Epithelial cell of proximal tubule (primary cell): ENCODE measurements around the gene AHNAK2. TPM values are rescaled to one million over a fixed set of nuclear protein-coding genes. Genes with fewer than 3 reads are reported as not detected.

ENCODE experiments used
- DNase-seq: peaks from one replicate; pipeline ENCODE4 v3.0.0-alpha.2; 2011; ENCODE audit warnings: low read depth
- H3K4me3 ChIP-seq: 2 replicates; pipeline ENCODE4 v1.5.1; 2011; ENCODE audit warnings: low read depth, mild to moderate bottlenecking, low read length
- CTCF ChIP-seq: conservative IDR thresholded peaks from 2 replicates; pipeline ENCODE4 v1.5.1; 2012; ENCODE audit warnings: low read depth, mild to moderate bottlenecking, low read length
- total RNA-seq: library from RNA; depleted of rRNA; stranded (reverse); fragments of >200 nt; gene quantifications from 2 replicates; pipeline ENCODE4 v1.2.3, GENCODE V29; 2015

AHNAK2 gene
- total RNA-seq, 1 donor from 2014 or later: 20.8 TPM

GRCh38 chr14:104888489-104889374, 89.4 kb downstream of the AHNAK2 start:
- no peak overlapping the region for H3K4me3 ChIP-seq
- TF ChIP-seq CTCF: no peak
- no peak for DNase-seq

- DNase-seq: no peak
- TF ChIP-seq CTCF: no peak
Observed at GRCh38 chr14:104887623-104888488, 90.3 kb downstream of the AHNAK2 start.

More at GRCh38 chr14:104887623-104888488, 90.3 kb downstream of the AHNAK2 start:
- no peak overlapping the region for H3K4me3 ChIP-seq

Other genes starting within 250 kb of the AHNAK2 start
- 298 and 558 TPM in 2 replicates for gene SIVA1, start 225.2 kb downstream of the AHNAK2 start, total RNA-seq
- 162 and 203 TPM in 2 replicates for gene AKT1, start 182.6 kb downstream of the AHNAK2 start, total RNA-seq
- gene ZBTB42, start 177.3 kb downstream of the AHNAK2 start, total RNA-seq: 5.4 and 7.8 TPM in 2 replicates
- gene CEP170B, start 113.1 kb downstream of the AHNAK2 start, total RNA-seq: 28.9 and 30.9 TPM in 2 replicates
- gene PLD4, start 53.5 kb downstream of the AHNAK2 start, total RNA-seq: not detected in 2 replicates
- gene CLBA1, start 7.4 kb upstream of the AHNAK2 start, total RNA-seq: 4.5 and 5.0 TPM in 2 replicates
- 46.9 and 78.7 TPM in 2 replicates for gene CDCA4, start 42.7 kb upstream of the AHNAK2 start, total RNA-seq
- gene GPR132, start 87.1 kb upstream of the AHNAK2 start, total RNA-seq: 0.29 and 0.43 TPM in 2 replicates
- gene JAG2, start 190.4 kb upstream of the AHNAK2 start, total RNA-seq: 4.1 and 5.7 TPM in 2 replicates
- 23.0 and 30.2 TPM in 2 replicates for gene NUDT14, start 202.9 kb upstream of the AHNAK2 start, total RNA-seq